SK-N-SH (cell line): Measurements from ENCODE around the gene NYAP1. TPM values are rescaled to one million over a fixed set of nuclear protein-coding genes. Genes with fewer than 3 reads are reported as not detected.

ENCODE experiments used
- CTCF ChIA-PET: fragments of 300-600, 350-600 bp; formaldehyde crosslinking; extraction: SDS; loops from one replicate; lab custom pipeline; 2021; lab: Yijun Ruan, JAX
- POLR2A ChIA-PET: fragments of 350-600 bp; sonication (Branson Sonifier 250); formaldehyde crosslinking; extraction: SDS; loops from one replicate; lab custom pipeline; 2020; ENCODE audit warnings: antibody characterized with exemption, inconsistent platforms; lab: Yijun Ruan, JAX
- DNase-seq: peaks from one replicate; pipeline ENCODE4 v3.0.0; 2012
- H2AFZ ChIP-seq: fragments of 200-600 bp; sonication (generic); 2 replicates; pipeline ENCODE4 v1.8.1; 2016; ENCODE audit warnings: antibody characterized with exemption, mild to moderate bottlenecking, low read depth
- H3F3A ChIP-seq: fragments of 200-600 bp; sonication (generic); replicated peaks from 2 replicates; pipeline ENCODE3; 2016; ENCODE audit warnings: antibody characterized with exemption, mild to moderate bottlenecking; ENCODE audit not compliant: insufficient read depth
- H3K27ac ChIP-seq, 2 experiments: fragments of 200-500 bp in 1 of 2; fragments of 200-600 bp in 1 of 2; sonication (Bioruptor generic) in 1 of 2; sonication (generic), shearing (Covaris generic) in 1 of 2; 2 replicates each; pipeline versions ENCODE4 v1.5.1 to v1.6.1; 2014 to 2016; ENCODE audit warnings: low read depth in 2 of 2, inconsistent platforms in 1 of 2, low read length in 1 of 2, mild to moderate bottlenecking in 1 of 2, mixed read lengths in 1 of 2
- H3K27me3 ChIP-seq: fragments of 200-600 bp; sonication (generic), shearing (Covaris generic); 2 replicates; pipeline ENCODE4 v1.6.1; 2016; ENCODE audit warnings: mixed run types; ENCODE audit not compliant: insufficient read depth
- H3K36me3 ChIP-seq, 2 experiments: fragments of 200-500 bp in 1 of 2; fragments of 200-600 bp in 1 of 2; sonication (Bioruptor generic) in 1 of 2; sonication (generic) in 1 of 2; replicated peaks in 1 of 2; 2 replicates each; pipeline versions ENCODE3 to v1.5.1; 2014 to 2016; ENCODE audit warnings: low read length in 1 of 2, mild to moderate bottlenecking in 1 of 2; ENCODE audit not compliant: insufficient read depth in 2 of 2, control insufficient read depth in 1 of 2
- H3K4me1 ChIP-seq, 2 experiments: fragments of 200-500 bp in 1 of 2; fragments of 200-600 bp in 1 of 2; sonication (Bioruptor generic) in 1 of 2; sonication (generic), shearing (Covaris generic) in 1 of 2; 2 replicates each; pipeline versions ENCODE4 v1.5.1 to v1.6.1; 2014 to 2016; ENCODE audit warnings: low read depth in 1 of 2, low read length in 1 of 2, mixed run types in 1 of 2; ENCODE audit not compliant: insufficient read depth in 2 of 2, control insufficient read depth in 1 of 2
- H3K4me2 ChIP-seq: fragments of 200-600 bp; sonication (generic), shearing (Covaris generic); 2 replicates; pipeline ENCODE4 v1.6.1; 2017; ENCODE audit warnings: mixed run types
- H3K4me3 ChIP-seq, 2 experiments: fragments of 200-500 bp in 1 of 2; fragments of 200-600 bp in 1 of 2; sonication (Bioruptor generic) in 1 of 2; sonication (generic), shearing (Covaris generic) in 1 of 2; 2 replicates each; pipeline versions ENCODE4 v1.5.1 to v1.8.1; 2014 to 2016; ENCODE audit warnings: low read depth in 2 of 2, inconsistent platforms in 1 of 2, low read length in 1 of 2, mild to moderate bottlenecking in 1 of 2, mixed read lengths in 1 of 2, moderate library complexity in 1 of 2
- H3K79me2 ChIP-seq: fragments of 200-600 bp; sonication (generic); 2 replicates; pipeline ENCODE4 v1.8.1; 2017; ENCODE audit warnings: mild to moderate bottlenecking; ENCODE audit not compliant: insufficient read depth
- H3K9ac ChIP-seq: fragments of 200-600 bp; sonication (generic); 2 replicates; pipeline ENCODE4 v1.6.1; 2017; ENCODE audit warnings: mixed run types
- H3K9me2 ChIP-seq: fragments of 200-600 bp; sonication (generic); 2 replicates; pipeline ENCODE4 v1.6.1; 2017; ENCODE audit warnings: mixed run types
- H3K9me3 ChIP-seq: fragments of 200-600 bp; sonication (generic); 2 replicates; pipeline ENCODE4 v1.6.1; 2017; ENCODE audit warnings: mixed run types, mild to moderate bottlenecking, moderate library complexity
- H4K20me1 ChIP-seq: fragments of 200-600 bp; sonication (generic); 2 replicates; pipeline ENCODE4 v1.6.1; 2017; ENCODE audit warnings: mild to moderate bottlenecking, mixed run types; ENCODE audit not compliant: insufficient read depth
- CHD2 ChIP-seq: fragments of 150-350 bp; IDR thresholded peaks from 2 replicates; pipeline ENCODE4 v1.6.1; 2018; ENCODE audit warnings: low read length; ENCODE audit not compliant: partially characterized antibody
- ELF1 ChIP-seq: IDR thresholded peaks from 2 replicates; pipeline ENCODE4 v1.4.0; 2012
- EP300 ChIP-seq, 2 experiments: IDR thresholded peaks; 2 replicates each; pipeline versions ENCODE4 v1.4.0 to v1.6.1; 2012; ENCODE audit warnings: borderline replicate concordance in 1 of 2, low read depth in 1 of 2, low read length in 1 of 2
- FOSL2 ChIP-seq: IDR thresholded peaks from 2 replicates; pipeline ENCODE4 v1.4.0; 2012; ENCODE audit warnings: low read depth, mild to moderate bottlenecking, moderate library complexity, borderline replicate concordance
- FOXJ3 ChIP-seq: sonication (generic); formaldehyde crosslinking; IDR thresholded peaks from 2 replicates; pipeline ENCODE4 v1.5.1; 2020; ENCODE audit warnings: mild to moderate bottlenecking, missing genetic modification reagents
- FOXM1 ChIP-seq: IDR thresholded peaks from 2 replicates; pipeline ENCODE4 v1.4.0; 2012; ENCODE audit warnings: low read depth, mild to moderate bottlenecking
- GATA2 ChIP-seq: sonication (generic); formaldehyde crosslinking; IDR thresholded peaks from 2 replicates; pipeline ENCODE4 v1.5.0; 2020; ENCODE audit warnings: mild to moderate bottlenecking, missing genetic modification reagents
- NRF1 ChIP-seq: IDR thresholded peaks from 2 replicates; pipeline ENCODE4 v1.6.1; 2012; ENCODE audit warnings: low read depth, mild to moderate bottlenecking, low read length
- POLR2AphosphoS5 ChIP-seq: IDR thresholded peaks from 2 replicates; pipeline ENCODE4 v1.6.1; 2012; ENCODE audit warnings: low read depth, low read length
- RFX5 ChIP-seq: IDR thresholded peaks from 2 replicates; pipeline ENCODE4 v1.6.1; 2012; ENCODE audit warnings: mild to moderate bottlenecking, improper control_type of control experiment, low read length
- RXRA ChIP-seq: IDR thresholded peaks from 2 replicates; pipeline ENCODE4 v1.4.0; 2012; ENCODE audit warnings: low read depth, mild to moderate bottlenecking, borderline replicate concordance
- SIN3A ChIP-seq: IDR thresholded peaks from 2 replicates; pipeline ENCODE4 v1.6.1; 2012; ENCODE audit warnings: low read depth, mild to moderate bottlenecking, low read length, moderate library complexity, borderline replicate concordance
- TCF12 ChIP-seq: IDR thresholded peaks from 2 replicates; pipeline ENCODE4 v1.4.0; 2012
- TEAD4 ChIP-seq: IDR thresholded peaks from 2 replicates; pipeline ENCODE4 v1.4.0; 2012; ENCODE audit warnings: mild to moderate bottlenecking, borderline replicate concordance; ENCODE audit not compliant: insufficient read depth
- whole genome bisulfite sequencing: methylation state at CpG from one replicate; pipeline ENCODE4 v1.1.6; 2017; ENCODE audit warnings: low lambda C conversion rate; 5-methylcytosine and 5-hydroxymethylcytosine counted together
- polyA plus RNA-seq, 3 experiments: library from polyadenylated mRNA; depleted of rRNA; stranded (reverse); fragments of >200 nt; gene quantifications; 2 replicates each; pipeline ENCODE4 v1.2.3, GENCODE V29; 2012
- TF ChIP-seq, protein P1 (sequence below): fragments of 150-350 bp; IDR thresholded peaks from 2 replicates; pipeline ENCODE4 v1.6.1; 2017; ENCODE audit warnings: antibody characterized with exemption, low read length, low read depth, borderline replicate concordance
- TF ChIP-seq, protein P2 (sequence below): fragments of 150-350 bp; IDR thresholded peaks from 2 replicates; pipeline ENCODE4 v1.6.1; 2016; ENCODE audit warnings: mild to moderate bottlenecking, low read depth, low read length
- TF ChIP-seq, protein P3 (sequence below): IDR thresholded peaks from 2 replicates; pipeline ENCODE4; 2012
- TF ChIP-seq, protein P4 (sequence below): IDR thresholded peaks from 2 replicates; pipeline ENCODE4 v1.6.1; 2012; ENCODE audit warnings: mild to moderate bottlenecking, low read depth, low read length, moderate library complexity

Gene NYAP1
- polyA plus RNA-seq, 1 of the 3 experiments (the other 2 are of a cell fraction), result 6.0 TPM

DNA sequence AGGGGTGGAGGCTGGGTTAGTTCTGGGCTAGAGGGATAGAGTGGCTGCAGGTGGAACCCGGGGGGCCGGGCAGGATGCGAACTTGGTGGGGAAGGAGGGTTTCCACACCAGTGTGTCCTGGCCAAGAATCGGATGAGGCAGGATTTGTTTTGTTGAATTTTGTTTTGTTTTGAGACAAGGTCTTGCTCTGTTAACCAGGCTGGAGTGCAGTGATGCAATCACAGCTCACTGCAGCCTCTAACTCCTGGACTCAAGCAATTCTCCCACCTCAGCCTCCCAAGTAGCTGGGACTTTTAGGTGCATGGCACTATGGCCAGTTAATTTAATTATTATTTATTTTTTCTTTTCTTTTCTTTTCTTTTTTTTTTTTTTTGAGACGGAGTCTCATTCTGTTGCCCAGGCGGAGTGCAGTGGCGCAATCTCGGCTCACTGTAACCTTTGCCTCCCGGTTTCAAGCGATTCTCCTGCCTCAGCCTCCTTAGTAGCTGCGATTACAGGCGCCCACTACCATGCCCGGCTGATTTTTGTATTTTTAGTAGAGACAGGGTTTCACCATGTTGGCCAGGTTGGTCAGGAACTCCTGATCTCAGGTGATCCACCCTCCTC lies 34.4 kb upstream of the NYAP1 start:
- no peak for DNase-seq
- ChIA-PET CTCF (interaction anchor here (0.7 to 3.1 kb wide), 12 partner anchors 9 to 185 kb away, joined by 3 to 41 read pairs (median 13); partner anchors contain the start of genes NYAP1, PPP1R35 and SPACDR), POLR2A (interaction anchor here (0.7 to 1.2 kb wide), 2 partner anchors 18 to 21 kb away, joined by 3 to 6 read pairs; partner anchors contain the start of gene ZCWPW1)
- Histone ChIP-seq H3K9me3 (no peaks in the 10 kb centered on the region), H3F3A (no peaks in the 10 kb centered on the region), H3K27ac (no peak overlapping the region), H3K27me3 (no peaks in the 10 kb centered on the region), H3K4me2 (no peak overlapping the region), H4K20me1 (no peaks in the 10 kb centered on the region), H3K79me2 (no peaks in the 10 kb centered on the region), H3K9ac (no peak overlapping the region), H2AFZ (no peak overlapping the region), H3K4me1 (peaks cover 2 to 4% of the 10 kb centered on the region in 2 experiments; a peak in 2 of 4 replicates), H3K4me3 (no peak overlapping the region), H3K9me2 (no peaks in the 10 kb centered on the region), H3K36me3 (no peaks in the 10 kb centered on the region)
- 93% methylated on average over 13 of the region's 13 CpGs for WGBS
- TF ChIP-seq, protein P1, sequence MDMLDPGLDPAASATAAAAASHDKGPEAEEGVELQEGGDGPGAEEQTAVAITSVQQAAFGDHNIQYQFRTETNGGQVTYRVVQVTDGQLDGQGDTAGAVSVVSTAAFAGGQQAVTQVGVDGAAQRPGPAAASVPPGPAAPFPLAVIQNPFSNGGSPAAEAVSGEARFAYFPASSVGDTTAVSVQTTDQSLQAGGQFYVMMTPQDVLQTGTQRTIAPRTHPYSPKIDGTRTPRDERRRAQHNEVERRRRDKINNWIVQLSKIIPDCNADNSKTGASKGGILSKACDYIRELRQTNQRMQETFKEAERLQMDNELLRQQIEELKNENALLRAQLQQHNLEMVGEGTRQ, result no peak

DNA sequence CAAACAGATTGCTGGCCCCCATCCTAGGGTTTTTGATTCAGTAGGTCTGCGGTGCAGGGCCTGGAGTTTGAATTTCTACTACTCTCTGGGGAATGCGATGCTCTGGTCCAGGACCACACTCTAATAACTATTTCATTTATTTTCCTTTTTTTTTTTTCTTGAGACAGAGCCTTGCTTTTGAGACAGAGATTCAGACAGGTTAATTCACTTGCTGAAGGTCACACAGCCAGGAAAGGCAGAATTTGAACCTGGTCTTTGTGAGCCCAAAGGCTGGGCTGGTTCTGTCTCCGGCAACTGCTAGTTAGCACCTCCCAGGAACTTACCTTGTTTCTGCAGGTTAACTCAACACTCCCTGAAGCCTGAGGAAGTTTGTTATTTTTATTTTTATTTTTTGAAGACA lies 31.2 kb upstream of the NYAP1 start:
- Histone ChIP-seq H3K4me2 (no peak overlapping the region), H3F3A (no peaks in the 10 kb centered on the region), H3K36me3 (no peaks in the 10 kb centered on the region), H3K27ac (no peak overlapping the region), H2AFZ (no peak overlapping the region), H4K20me1 (no peaks in the 10 kb centered on the region), H3K9ac (no peak overlapping the region), H3K4me3 (no peak overlapping the region), H3K4me1 (peaks cover 0 to 2% of the 10 kb centered on the region in 2 experiments; a peak in 1 of 4 replicates), H3K9me2 (no peaks in the 10 kb centered on the region), H3K27me3 (no peaks in the 10 kb centered on the region), H3K9me3 (no peaks in the 10 kb centered on the region), H3K79me2 (no peaks in the 10 kb centered on the region)
- TF ChIP-seq, protein P2, sequence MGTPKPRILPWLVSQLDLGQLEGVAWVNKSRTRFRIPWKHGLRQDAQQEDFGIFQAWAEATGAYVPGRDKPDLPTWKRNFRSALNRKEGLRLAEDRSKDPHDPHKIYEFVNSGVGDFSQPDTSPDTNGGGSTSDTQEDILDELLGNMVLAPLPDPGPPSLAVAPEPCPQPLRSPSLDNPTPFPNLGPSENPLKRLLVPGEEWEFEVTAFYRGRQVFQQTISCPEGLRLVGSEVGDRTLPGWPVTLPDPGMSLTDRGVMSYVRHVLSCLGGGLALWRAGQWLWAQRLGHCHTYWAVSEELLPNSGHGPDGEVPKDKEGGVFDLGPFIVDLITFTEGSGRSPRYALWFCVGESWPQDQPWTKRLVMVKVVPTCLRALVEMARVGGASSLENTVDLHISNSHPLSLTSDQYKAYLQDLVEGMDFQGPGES, result no peak
- no peak for TF ChIP-seq FOXJ3
- TF ChIP-seq SIN3A, result no peak
- no peak for TF ChIP-seq CHD2
- TF ChIP-seq EP300 (IDR thresholded peaks at IDR 0.05; ENCODE audit: borderline replicate concordance in 1 of 2, low read depth in 1 of 2, low read length in 1 of 2), result no peak
- TF ChIP-seq TEAD4, result no peak
- no peak for TF ChIP-seq FOXM1
- TF ChIP-seq POLR2AphosphoS5, result no peak
- TF ChIP-seq, protein P3, sequence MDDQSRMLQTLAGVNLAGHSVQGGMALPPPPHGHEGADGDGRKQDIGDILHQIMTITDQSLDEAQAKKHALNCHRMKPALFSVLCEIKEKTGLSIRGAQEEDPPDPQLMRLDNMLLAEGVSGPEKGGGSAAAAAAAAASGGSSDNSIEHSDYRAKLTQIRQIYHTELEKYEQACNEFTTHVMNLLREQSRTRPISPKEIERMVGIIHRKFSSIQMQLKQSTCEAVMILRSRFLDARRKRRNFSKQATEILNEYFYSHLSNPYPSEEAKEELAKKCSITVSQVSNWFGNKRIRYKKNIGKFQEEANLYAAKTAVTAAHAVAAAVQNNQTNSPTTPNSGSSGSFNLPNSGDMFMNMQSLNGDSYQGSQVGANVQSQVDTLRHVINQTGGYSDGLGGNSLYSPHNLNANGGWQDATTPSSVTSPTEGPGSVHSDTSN, result no peak
- TF ChIP-seq GATA2 (CRISPR knock-in tag), result no peak
- TF ChIP-seq RXRA, result no peak
- no peak for TF ChIP-seq ELF1
- no peak for TF ChIP-seq RFX5
- TF ChIP-seq NRF1, result no peak
- TF ChIP-seq, protein P4, sequence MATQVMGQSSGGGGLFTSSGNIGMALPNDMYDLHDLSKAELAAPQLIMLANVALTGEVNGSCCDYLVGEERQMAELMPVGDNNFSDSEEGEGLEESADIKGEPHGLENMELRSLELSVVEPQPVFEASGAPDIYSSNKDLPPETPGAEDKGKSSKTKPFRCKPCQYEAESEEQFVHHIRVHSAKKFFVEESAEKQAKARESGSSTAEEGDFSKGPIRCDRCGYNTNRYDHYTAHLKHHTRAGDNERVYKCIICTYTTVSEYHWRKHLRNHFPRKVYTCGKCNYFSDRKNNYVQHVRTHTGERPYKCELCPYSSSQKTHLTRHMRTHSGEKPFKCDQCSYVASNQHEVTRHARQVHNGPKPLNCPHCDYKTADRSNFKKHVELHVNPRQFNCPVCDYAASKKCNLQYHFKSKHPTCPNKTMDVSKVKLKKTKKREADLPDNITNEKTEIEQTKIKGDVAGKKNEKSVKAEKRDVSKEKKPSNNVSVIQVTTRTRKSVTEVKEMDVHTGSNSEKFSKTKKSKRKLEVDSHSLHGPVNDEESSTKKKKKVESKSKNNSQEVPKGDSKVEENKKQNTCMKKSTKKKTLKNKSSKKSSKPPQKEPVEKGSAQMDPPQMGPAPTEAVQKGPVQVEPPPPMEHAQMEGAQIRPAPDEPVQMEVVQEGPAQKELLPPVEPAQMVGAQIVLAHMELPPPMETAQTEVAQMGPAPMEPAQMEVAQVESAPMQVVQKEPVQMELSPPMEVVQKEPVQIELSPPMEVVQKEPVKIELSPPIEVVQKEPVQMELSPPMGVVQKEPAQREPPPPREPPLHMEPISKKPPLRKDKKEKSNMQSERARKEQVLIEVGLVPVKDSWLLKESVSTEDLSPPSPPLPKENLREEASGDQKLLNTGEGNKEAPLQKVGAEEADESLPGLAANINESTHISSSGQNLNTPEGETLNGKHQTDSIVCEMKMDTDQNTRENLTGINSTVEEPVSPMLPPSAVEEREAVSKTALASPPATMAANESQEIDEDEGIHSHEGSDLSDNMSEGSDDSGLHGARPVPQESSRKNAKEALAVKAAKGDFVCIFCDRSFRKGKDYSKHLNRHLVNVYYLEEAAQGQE, result no peak
- TF ChIP-seq TCF12, result no peak
- TF ChIP-seq FOSL2, result no peak
- DNase-seq, result no peak
- POLR2A ChIA-PET, result no interaction called here
- WGBS, result 69% methylated on average over 3 of the region's 3 CpGs
- CTCF ChIA-PET, result interaction anchor here (1.2 to 5.3 kb wide), 4 partner anchors 12 to 37 kb away, joined by 3 to 57 read pairs (median 22); partner anchors contain the start of gene SPACDR
